HEK293 (cell line): ENCODE data around the gene TNFSF12.

Source experiments
- BCL6B ChIP-seq: fragments of 450-650 bp; formaldehyde crosslinking; IDR thresholded peaks from 2 replicates; pipeline ENCODE4 v1.5.1; 2017; ENCODE audit warnings: missing biosample characterization, missing genetic modification characterization
- EGR2 ChIP-seq: fragments of 450-650 bp; formaldehyde crosslinking; IDR thresholded peaks from 2 replicates; pipeline ENCODE4 v1.5.1; 2016; ENCODE audit warnings: low read depth, missing biosample characterization, missing genetic modification characterization
- KLF16 ChIP-seq: fragments of 450-650 bp; formaldehyde crosslinking; IDR thresholded peaks from 2 replicates; pipeline ENCODE4 v1.5.1; 2017; ENCODE audit warnings: missing biosample characterization, missing genetic modification characterization
- PBX3 ChIP-seq: sonication (generic); formaldehyde crosslinking; IDR thresholded peaks from 2 replicates; pipeline ENCODE4 v1.8.1; 2022; ENCODE audit warnings: mild to moderate bottlenecking, moderate library complexity, missing genetic modification reagents
- SALL2 ChIP-seq: fragments of 450-650 bp; formaldehyde crosslinking; IDR thresholded peaks from 2 replicates; pipeline ENCODE4 v1.5.0; 2017; ENCODE audit warnings: missing biosample characterization, mild to moderate bottlenecking, missing genetic modification characterization, borderline replicate concordance
- TCF7L2 ChIP-seq: IDR thresholded peaks from 2 replicates; pipeline ENCODE4 v1.6.1; 2011; ENCODE audit warnings: low read depth, mild to moderate bottlenecking, inconsistent platforms, low read length, moderate library complexity, borderline replicate concordance
- WT1 ChIP-seq: fragments of 450-650 bp; formaldehyde crosslinking; IDR thresholded peaks from 2 replicates; pipeline ENCODE4 v1.5.1; 2016; ENCODE audit warnings: missing biosample characterization, missing genetic modification characterization
- ZBTB20 ChIP-seq: fragments of 450-650 bp; formaldehyde crosslinking; IDR thresholded peaks from 2 replicates; pipeline ENCODE4 v1.5.1; 2016; ENCODE audit warnings: missing biosample characterization, missing genetic modification characterization
- ZFHX2 ChIP-seq: fragments of 450-650 bp; formaldehyde crosslinking; conservative IDR thresholded peaks from 2 replicates; pipeline ENCODE4 v1.5.1; 2016; ENCODE audit warnings: missing biosample characterization, missing genetic modification characterization
- ZFP41 ChIP-seq: fragments of 450-650 bp; formaldehyde crosslinking; IDR thresholded peaks from 2 replicates; pipeline ENCODE4 v1.5.1; 2016; ENCODE audit warnings: missing biosample characterization, missing genetic modification characterization, borderline replicate concordance
- ZNF114 ChIP-seq: fragments of 450-650 bp; formaldehyde crosslinking; IDR thresholded peaks from 2 replicates; pipeline ENCODE4 v1.5.0; 2017; ENCODE audit warnings: missing biosample characterization, missing genetic modification characterization
- ZNF24 ChIP-seq: fragments of 450-650 bp; formaldehyde crosslinking; IDR thresholded peaks from 2 replicates; pipeline ENCODE4 v1.5.1; 2016; ENCODE audit warnings: missing biosample characterization, missing genetic modification characterization
- ZNF266 ChIP-seq: fragments of 450-650 bp; formaldehyde crosslinking; IDR thresholded peaks from 2 replicates; pipeline ENCODE4 v1.5.1; 2016; ENCODE audit warnings: missing biosample characterization, missing genetic modification characterization, low read depth
- ZNF391 ChIP-seq: fragments of 450-650 bp; formaldehyde crosslinking; IDR thresholded peaks from 2 replicates; pipeline ENCODE4 v1.5.1; 2016; ENCODE audit warnings: low read depth, missing biosample characterization, missing genetic modification characterization, borderline replicate concordance
- ZNF404 ChIP-seq: fragments of 450-650 bp; formaldehyde crosslinking; IDR thresholded peaks from 2 replicates; pipeline ENCODE4 v1.5.1; 2017; ENCODE audit warnings: missing biosample characterization, missing genetic modification characterization
- ZNF449 ChIP-seq: fragments of 450-650 bp; formaldehyde crosslinking; IDR thresholded peaks from 2 replicates; pipeline ENCODE4 v1.5.1; 2017; ENCODE audit warnings: missing biosample characterization, mild to moderate bottlenecking, missing genetic modification characterization, moderate library complexity
- ZNF48 ChIP-seq: fragments of 450-650 bp; formaldehyde crosslinking; IDR thresholded peaks from 2 replicates; pipeline ENCODE4 v1.5.1; 2016; ENCODE audit warnings: missing biosample characterization, missing genetic modification characterization
- ZNF510 ChIP-seq: fragments of 450-650 bp; formaldehyde crosslinking; IDR thresholded peaks from 2 replicates; pipeline ENCODE4 v1.5.1; 2018; ENCODE audit warnings: mild to moderate bottlenecking, missing genetic modification characterization, missing biosample characterization; ENCODE audit not compliant: insufficient replicate concordance
- ZNF600 ChIP-seq: fragments of 450-650 bp; formaldehyde crosslinking; IDR thresholded peaks from 2 replicates; pipeline ENCODE4 v1.5.1; 2016; ENCODE audit warnings: missing biosample characterization, missing genetic modification characterization
- ZNF670 ChIP-seq: fragments of 450-650 bp; formaldehyde crosslinking; IDR thresholded peaks from 2 replicates; pipeline ENCODE4 v1.5.1; 2016; ENCODE audit warnings: missing biosample characterization, missing genetic modification characterization, low read depth
- ZNF707 ChIP-seq: fragments of 450-650 bp; formaldehyde crosslinking; IDR thresholded peaks from 2 replicates; pipeline ENCODE4 v1.5.1; 2016; ENCODE audit warnings: missing biosample characterization, missing genetic modification characterization
- ZNF791 ChIP-seq: fragments of 450-650 bp; formaldehyde crosslinking; IDR thresholded peaks from 2 replicates; pipeline ENCODE4 v1.5.1; 2016; ENCODE audit warnings: missing biosample characterization, missing genetic modification characterization
- TF ChIP-seq, protein P1 (sequence below): fragments of 450-650 bp; formaldehyde crosslinking; IDR thresholded peaks from 2 replicates; pipeline ENCODE4 v1.5.1; 2016; ENCODE audit warnings: missing biosample characterization, missing genetic modification characterization
- TF ChIP-seq, protein P2 (sequence below): fragments of 450-650 bp; formaldehyde crosslinking; IDR thresholded peaks from 2 replicates; pipeline ENCODE4 v1.5.1; 2016; ENCODE audit warnings: missing biosample characterization, missing genetic modification characterization, low read depth
- TF ChIP-seq, protein P3 (sequence below): fragments of 450-650 bp; formaldehyde crosslinking; IDR thresholded peaks from 2 replicates; pipeline ENCODE4 v1.5.1; 2016; ENCODE audit warnings: missing biosample characterization, missing genetic modification characterization, borderline replicate concordance
- TF ChIP-seq, protein P4 (sequence below): fragments of 450-650 bp; formaldehyde crosslinking; IDR thresholded peaks from 2 replicates; pipeline ENCODE4 v1.5.1; 2016; ENCODE audit warnings: missing biosample characterization, missing genetic modification characterization

TNFSF12 gene

DNA sequence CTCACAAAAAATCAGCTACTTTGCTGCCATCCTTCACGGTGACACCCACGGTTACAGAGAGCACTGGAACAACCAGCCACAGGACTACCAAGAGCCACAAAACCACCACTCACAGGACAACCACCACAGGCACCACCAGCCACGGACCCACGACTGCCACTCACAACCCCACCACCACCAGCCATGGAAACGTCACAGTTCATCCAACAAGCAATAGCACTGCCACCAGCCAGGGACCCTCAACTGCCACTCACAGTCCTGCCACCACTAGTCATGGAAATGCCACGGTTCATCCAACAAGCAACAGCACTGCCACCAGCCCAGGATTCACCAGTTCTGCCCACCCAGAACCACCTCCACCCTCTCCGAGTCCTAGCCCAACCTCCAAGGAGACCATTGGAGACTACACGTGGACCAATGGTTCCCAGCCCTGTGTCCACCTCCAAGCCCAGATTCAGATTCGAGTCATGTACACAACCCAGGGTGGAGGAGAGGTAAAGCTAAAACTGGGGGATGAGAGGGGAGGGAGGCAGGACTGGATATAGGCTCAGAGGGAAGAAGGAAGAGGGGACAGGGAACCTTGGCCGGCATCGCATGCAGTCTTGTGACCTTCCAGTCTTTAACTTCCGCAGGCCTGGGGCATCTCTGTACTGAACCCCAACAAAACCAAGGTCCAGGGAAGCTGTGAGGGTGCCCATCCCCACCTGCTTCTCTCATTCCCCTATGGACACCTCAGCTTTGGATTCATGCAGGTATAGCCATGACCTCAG is 31.2 kb downstream of the TNFSF12 start (continued):
- TF ChIP-seq, protein P1, sequence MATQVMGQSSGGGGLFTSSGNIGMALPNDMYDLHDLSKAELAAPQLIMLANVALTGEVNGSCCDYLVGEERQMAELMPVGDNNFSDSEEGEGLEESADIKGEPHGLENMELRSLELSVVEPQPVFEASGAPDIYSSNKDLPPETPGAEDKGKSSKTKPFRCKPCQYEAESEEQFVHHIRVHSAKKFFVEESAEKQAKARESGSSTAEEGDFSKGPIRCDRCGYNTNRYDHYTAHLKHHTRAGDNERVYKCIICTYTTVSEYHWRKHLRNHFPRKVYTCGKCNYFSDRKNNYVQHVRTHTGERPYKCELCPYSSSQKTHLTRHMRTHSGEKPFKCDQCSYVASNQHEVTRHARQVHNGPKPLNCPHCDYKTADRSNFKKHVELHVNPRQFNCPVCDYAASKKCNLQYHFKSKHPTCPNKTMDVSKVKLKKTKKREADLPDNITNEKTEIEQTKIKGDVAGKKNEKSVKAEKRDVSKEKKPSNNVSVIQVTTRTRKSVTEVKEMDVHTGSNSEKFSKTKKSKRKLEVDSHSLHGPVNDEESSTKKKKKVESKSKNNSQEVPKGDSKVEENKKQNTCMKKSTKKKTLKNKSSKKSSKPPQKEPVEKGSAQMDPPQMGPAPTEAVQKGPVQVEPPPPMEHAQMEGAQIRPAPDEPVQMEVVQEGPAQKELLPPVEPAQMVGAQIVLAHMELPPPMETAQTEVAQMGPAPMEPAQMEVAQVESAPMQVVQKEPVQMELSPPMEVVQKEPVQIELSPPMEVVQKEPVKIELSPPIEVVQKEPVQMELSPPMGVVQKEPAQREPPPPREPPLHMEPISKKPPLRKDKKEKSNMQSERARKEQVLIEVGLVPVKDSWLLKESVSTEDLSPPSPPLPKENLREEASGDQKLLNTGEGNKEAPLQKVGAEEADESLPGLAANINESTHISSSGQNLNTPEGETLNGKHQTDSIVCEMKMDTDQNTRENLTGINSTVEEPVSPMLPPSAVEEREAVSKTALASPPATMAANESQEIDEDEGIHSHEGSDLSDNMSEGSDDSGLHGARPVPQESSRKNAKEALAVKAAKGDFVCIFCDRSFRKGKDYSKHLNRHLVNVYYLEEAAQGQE (tag by site-specific recombination): 0 out of 2 replicates have a peak, but pooled peaks have one; percentile 44
- TF ChIP-seq EGR2 (tag by site-specific recombination) (peak; percentile 44; the same call in 1 of the 2 replicates), SALL2 (tag by site-specific recombination) (0 out of 2 replicates have a peak, but pooled peaks have one; percentile 21), ZNF24 (no peak), ZNF791 (no peak), ZNF510 (no peak), ZNF266 (no peak), ZBTB20 (tag by site-specific recombination) (0 out of 2 replicates have a peak, but pooled peaks have one; percentile 13), ZNF670 (tag by site-specific recombination) (no peak), ZNF391 (tag by site-specific recombination) (0 out of 2 replicates have a peak, but pooled peaks have one; percentile 34), ZNF48 (no peak), WT1 (tag by site-specific recombination) (no peak), KLF16 (tag by site-specific recombination) (0 out of 2 replicates have a peak, but pooled peaks have one; percentile 14), ZFP41 (tag by site-specific recombination) (no peak), ZNF707 (tag by site-specific recombination) (no peak), ZNF600 (tag by site-specific recombination) (peak; percentile 7; the same call in 1 of the 2 replicates), ZNF449 (tag by site-specific recombination) (no peak), ZNF404 (tag by site-specific recombination) (no peak), ZFHX2 (tag by site-specific recombination) (peak; percentile 59), ZNF114 (tag by site-specific recombination) (no peak), BCL6B (tag by site-specific recombination) (0 out of 2 replicates have a peak, but pooled peaks have one; percentile 9), PBX3 (CRISPR knock-in tag) (no peak), TCF7L2 (no peak)
- TF ChIP-seq, protein P2, sequence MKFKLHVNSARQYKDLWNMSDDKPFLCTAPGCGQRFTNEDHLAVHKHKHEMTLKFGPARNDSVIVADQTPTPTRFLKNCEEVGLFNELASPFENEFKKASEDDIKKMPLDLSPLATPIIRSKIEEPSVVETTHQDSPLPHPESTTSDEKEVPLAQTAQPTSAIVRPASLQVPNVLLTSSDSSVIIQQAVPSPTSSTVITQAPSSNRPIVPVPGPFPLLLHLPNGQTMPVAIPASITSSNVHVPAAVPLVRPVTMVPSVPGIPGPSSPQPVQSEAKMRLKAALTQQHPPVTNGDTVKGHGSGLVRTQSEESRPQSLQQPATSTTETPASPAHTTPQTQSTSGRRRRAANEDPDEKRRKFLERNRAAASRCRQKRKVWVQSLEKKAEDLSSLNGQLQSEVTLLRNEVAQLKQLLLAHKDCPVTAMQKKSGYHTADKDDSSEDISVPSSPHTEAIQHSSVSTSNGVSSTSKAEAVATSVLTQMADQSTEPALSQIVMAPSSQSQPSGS (tag by site-specific recombination): no peak
- TF ChIP-seq, protein P3, sequence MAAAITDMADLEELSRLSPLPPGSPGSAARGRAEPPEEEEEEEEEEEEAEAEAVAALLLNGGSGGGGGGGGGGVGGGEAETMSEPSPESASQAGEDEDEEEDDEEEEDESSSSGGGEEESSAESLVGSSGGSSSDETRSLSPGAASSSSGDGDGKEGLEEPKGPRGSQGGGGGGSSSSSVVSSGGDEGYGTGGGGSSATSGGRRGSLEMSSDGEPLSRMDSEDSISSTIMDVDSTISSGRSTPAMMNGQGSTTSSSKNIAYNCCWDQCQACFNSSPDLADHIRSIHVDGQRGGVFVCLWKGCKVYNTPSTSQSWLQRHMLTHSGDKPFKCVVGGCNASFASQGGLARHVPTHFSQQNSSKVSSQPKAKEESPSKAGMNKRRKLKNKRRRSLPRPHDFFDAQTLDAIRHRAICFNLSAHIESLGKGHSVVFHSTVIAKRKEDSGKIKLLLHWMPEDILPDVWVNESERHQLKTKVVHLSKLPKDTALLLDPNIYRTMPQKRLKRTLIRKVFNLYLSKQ (tag by site-specific recombination): no peak
- TF ChIP-seq, protein P4, sequence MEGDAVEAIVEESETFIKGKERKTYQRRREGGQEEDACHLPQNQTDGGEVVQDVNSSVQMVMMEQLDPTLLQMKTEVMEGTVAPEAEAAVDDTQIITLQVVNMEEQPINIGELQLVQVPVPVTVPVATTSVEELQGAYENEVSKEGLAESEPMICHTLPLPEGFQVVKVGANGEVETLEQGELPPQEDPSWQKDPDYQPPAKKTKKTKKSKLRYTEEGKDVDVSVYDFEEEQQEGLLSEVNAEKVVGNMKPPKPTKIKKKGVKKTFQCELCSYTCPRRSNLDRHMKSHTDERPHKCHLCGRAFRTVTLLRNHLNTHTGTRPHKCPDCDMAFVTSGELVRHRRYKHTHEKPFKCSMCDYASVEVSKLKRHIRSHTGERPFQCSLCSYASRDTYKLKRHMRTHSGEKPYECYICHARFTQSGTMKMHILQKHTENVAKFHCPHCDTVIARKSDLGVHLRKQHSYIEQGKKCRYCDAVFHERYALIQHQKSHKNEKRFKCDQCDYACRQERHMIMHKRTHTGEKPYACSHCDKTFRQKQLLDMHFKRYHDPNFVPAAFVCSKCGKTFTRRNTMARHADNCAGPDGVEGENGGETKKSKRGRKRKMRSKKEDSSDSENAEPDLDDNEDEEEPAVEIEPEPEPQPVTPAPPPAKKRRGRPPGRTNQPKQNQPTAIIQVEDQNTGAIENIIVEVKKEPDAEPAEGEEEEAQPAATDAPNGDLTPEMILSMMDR (tag by site-specific recombination): peak; percentile 36; the same call in 1 of the 2 replicates
